Smooth muscle cell (in vitro differentiated cells): ENCODE data around the gene SPIRE1. TPM values are rescaled to one million over a fixed set of nuclear protein-coding genes. Genes with fewer than 3 reads are reported as not detected.

ENCODE experiments used
- DNase-seq: peaks from one replicate; lab custom pipeline; 2025; ENCODE audit not compliant: unreplicated experiment; lab: John Stamatoyannopoulos, UW
- H2AFZ ChIP-seq: fragments of 200-600 bp; sonication (generic); 2 replicates; pipeline ENCODE4 v1.6.0; 2016; ENCODE audit warnings: antibody characterized with exemption, low read depth, mild to moderate bottlenecking
- H3F3A ChIP-seq: fragments of 200-600 bp; sonication (generic); 2 replicates; pipeline ENCODE4 v1.6.0; 2017; ENCODE audit warnings: antibody characterized with exemption, low read depth
- H3K27ac ChIP-seq: fragments of 200-600 bp; sonication (generic); 2 replicates; pipeline ENCODE4 v1.5.1; 2016; ENCODE audit warnings: low read depth, mild to moderate bottlenecking
- H3K27me3 ChIP-seq: fragments of 200-600 bp; sonication (generic); 2 replicates; pipeline ENCODE4 v1.6.1; 2016; ENCODE audit warnings: low read depth, mild to moderate bottlenecking
- H3K36me3 ChIP-seq: fragments of 200-600 bp; sonication (generic); 2 replicates; pipeline ENCODE4 v1.5.1; 2016; ENCODE audit warnings: low read depth
- H3K4me1 ChIP-seq: fragments of 200-600 bp; sonication (generic); 2 replicates; pipeline ENCODE4 v1.5.1; 2016; ENCODE audit warnings: low read depth
- H3K4me2 ChIP-seq: fragments of 200-600 bp; sonication (generic); 2 replicates; pipeline ENCODE4 v1.6.0; 2016; ENCODE audit warnings: mild to moderate bottlenecking
- H3K4me3 ChIP-seq: fragments of 200-600 bp; sonication (generic); 2 replicates; pipeline ENCODE4 v1.5.1; 2016; ENCODE audit warnings: mild to moderate bottlenecking
- H3K79me2 ChIP-seq: fragments of 200-600 bp; sonication (generic); 2 replicates; pipeline ENCODE4 v1.6.0; 2016; ENCODE audit warnings: low read depth, mild to moderate bottlenecking
- H3K9ac ChIP-seq: fragments of 200-600 bp; sonication (generic); 2 replicates; pipeline ENCODE4 v1.6.0; 2016; ENCODE audit warnings: low read depth
- H3K9me3 ChIP-seq: fragments of 200-600 bp; sonication (generic); replicated peaks from 2 replicates; pipeline ENCODE4 v1.5.1; 2016; ENCODE audit warnings: low read depth
- H4K20me1 ChIP-seq: fragments of 200-600 bp; sonication (generic); 2 replicates; pipeline ENCODE4 v1.6.0; 2016; ENCODE audit warnings: low read depth
- WGBS: methylation state at CpG from one replicate; pipeline ENCODE4 v1.1.7; 2016; ENCODE audit warnings: low lambda C conversion rate; 5-methylcytosine and 5-hydroxymethylcytosine counted together
- polyA plus RNA-seq: library from polyadenylated mRNA; unstranded; fragments of >200 nt; fragmentation: Nextera tagmentation; extraction: Ambion mirVana; gene quantifications from 2 replicates; pipeline ENCODE4 v1.2.1, GENCODE V29; 2016
- total RNA-seq: library from RNA; depleted of rRNA; stranded (reverse); fragments of >200 nt; gene quantifications from 2 replicates; pipeline ENCODE4 v1.2.3, GENCODE V29; 2014
- TF ChIP-seq, protein P1 (sequence below): fragments of 200-600 bp; sonication (generic); IDR thresholded peaks from 2 replicates; pipeline ENCODE4 v1.5.1; 2017; ENCODE audit warnings: borderline replicate concordance, mild to moderate bottlenecking, antibody characterized with exemption; ENCODE audit not compliant: insufficient read depth, poor library complexity, severe bottlenecking

SPIRE1 gene
- total and polyA plus RNA-seq, 2 experiments from 2014 or later: 12.6 to 18.1 TPM

DNA sequence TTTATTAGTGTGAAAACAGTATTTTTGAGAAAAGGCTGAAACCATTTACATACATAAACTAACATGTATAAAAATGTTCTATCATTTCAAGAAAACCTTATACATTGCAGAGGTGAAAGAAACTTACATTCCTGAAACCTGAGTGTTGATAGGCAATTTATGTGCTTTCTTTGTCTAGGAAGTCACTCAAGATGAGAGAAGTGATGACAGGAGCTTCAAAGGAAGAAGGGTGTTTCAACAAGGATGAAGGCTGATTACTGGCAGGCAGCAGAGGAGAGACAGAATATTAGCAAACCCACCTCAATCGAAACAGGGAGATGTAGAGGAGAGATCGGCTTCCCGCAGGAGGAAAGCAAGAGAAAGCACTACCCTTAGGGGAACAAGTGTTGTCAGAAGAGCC lies 125.2 kb downstream of the SPIRE1 start:
- no peak overlapping the region for H3K4me2 ChIP-seq
- H3K9ac ChIP-seq: no peak overlapping the region
- no peak for DNase-seq
- peaks cover 35% of the 10 kb centered on the region for H4K20me1 ChIP-seq
- 84% methylated on average over 3 of the region's 3 CpGs for WGBS
- no peak overlapping the region for H2AFZ ChIP-seq
- H3K4me1 ChIP-seq: no peaks in the 10 kb centered on the region
- no peaks in the 10 kb centered on the region for H3K27me3 ChIP-seq
- H3K36me3 ChIP-seq: no peaks in the 10 kb centered on the region
- TF ChIP-seq, protein P1, sequence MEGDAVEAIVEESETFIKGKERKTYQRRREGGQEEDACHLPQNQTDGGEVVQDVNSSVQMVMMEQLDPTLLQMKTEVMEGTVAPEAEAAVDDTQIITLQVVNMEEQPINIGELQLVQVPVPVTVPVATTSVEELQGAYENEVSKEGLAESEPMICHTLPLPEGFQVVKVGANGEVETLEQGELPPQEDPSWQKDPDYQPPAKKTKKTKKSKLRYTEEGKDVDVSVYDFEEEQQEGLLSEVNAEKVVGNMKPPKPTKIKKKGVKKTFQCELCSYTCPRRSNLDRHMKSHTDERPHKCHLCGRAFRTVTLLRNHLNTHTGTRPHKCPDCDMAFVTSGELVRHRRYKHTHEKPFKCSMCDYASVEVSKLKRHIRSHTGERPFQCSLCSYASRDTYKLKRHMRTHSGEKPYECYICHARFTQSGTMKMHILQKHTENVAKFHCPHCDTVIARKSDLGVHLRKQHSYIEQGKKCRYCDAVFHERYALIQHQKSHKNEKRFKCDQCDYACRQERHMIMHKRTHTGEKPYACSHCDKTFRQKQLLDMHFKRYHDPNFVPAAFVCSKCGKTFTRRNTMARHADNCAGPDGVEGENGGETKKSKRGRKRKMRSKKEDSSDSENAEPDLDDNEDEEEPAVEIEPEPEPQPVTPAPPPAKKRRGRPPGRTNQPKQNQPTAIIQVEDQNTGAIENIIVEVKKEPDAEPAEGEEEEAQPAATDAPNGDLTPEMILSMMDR: no peak
- no peak overlapping the region for H3K4me3 ChIP-seq
- H3K9me3 ChIP-seq: no peaks in the 10 kb centered on the region
- peaks cover 6% of the 10 kb centered on the region for H3K79me2 ChIP-seq
- no peak overlapping the region for H3K27ac ChIP-seq
- no peaks in the 10 kb centered on the region for H3F3A ChIP-seq

GRCh38 chr18:12531749-12532148 lies 126.2 kb downstream of the SPIRE1 start:
- H3K36me3 ChIP-seq: no peaks in the 10 kb centered on the region
- H3K27me3 ChIP-seq: no peaks in the 10 kb centered on the region
- no peaks in the 10 kb centered on the region for H3K79me2 ChIP-seq
- no peak overlapping the region for H2AFZ ChIP-seq
- TF ChIP-seq, protein P1: no peak
- no peaks in the 10 kb centered on the region for H3K4me1 ChIP-seq
- no peak for DNase-seq
- H3K9me3 ChIP-seq: no peaks in the 10 kb centered on the region
- 81% methylated on average over 1 of the region's 1 CpG for WGBS
- H3F3A ChIP-seq: no peaks in the 10 kb centered on the region
- H4K20me1 ChIP-seq: peaks cover 33% of the 10 kb centered on the region
- H3K9ac ChIP-seq: no peak overlapping the region
- H3K4me3 ChIP-seq: no peak overlapping the region
- no peak overlapping the region for H3K27ac ChIP-seq
- H3K4me2 ChIP-seq: no peak overlapping the region

DNA sequence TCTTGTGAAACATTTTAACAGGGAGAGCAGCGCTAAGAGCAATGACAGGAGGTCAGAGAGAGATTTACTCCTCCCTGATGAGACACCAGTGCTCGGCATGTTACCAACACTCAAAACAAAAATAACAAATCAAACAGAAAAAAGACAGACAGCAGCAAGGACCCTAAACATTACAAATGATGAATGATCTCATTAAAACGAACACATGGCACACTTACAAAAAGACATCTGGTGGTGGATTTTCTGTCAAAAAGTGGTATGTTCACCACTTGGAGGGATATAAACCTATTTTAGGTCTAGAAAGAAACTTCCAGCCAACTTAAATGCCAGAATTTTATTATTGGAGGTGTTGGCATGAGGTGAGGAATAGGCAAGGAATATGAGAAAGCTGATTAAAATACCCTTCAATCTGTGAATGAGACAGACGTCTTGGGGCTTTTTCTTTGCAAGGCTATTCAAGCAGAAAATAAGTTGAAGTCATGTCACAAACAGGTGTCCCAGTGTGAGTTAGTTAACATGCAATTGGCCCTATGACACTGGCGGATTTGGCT lies 137.4 kb downstream of the SPIRE1 start:
- no peak overlapping the region for H3K27ac ChIP-seq
- H3K27me3 ChIP-seq: no peaks in the 10 kb centered on the region
- no peak overlapping the region for H3K9ac ChIP-seq
- WGBS: 78% methylated on average over 5 of the region's 5 CpGs
- no peak for DNase-seq
- no peaks in the 10 kb centered on the region for H3K9me3 ChIP-seq
- H3K4me1 ChIP-seq: peaks cover 7% of the 10 kb centered on the region
- H3K79me2 ChIP-seq: peaks cover 24% of the 10 kb centered on the region
- H3K4me3 ChIP-seq: no peak overlapping the region
- no peaks in the 10 kb centered on the region for H3F3A ChIP-seq
- no peak overlapping the region for H3K4me2 ChIP-seq
- TF ChIP-seq, protein P1: no peak
- no peak overlapping the region for H2AFZ ChIP-seq
- H4K20me1 ChIP-seq: peaks cover 83% of the 10 kb centered on the region
- no peaks in the 10 kb centered on the region for H3K36me3 ChIP-seq
